Renal cortical epithelial cell (primary cell): Measurements from ENCODE around the gene SCLT1. TPM values are rescaled to one million over a fixed set of nuclear protein-coding genes. Genes with fewer than 3 reads are reported as not detected.
"Not testable (repeated sequence)": the region's sequence is repeated elsewhere in the genome, so short reads cannot be mapped to it uniquely, and the experiment has no call there.

Experiments
- DNase-seq: peaks from one replicate; pipeline ENCODE4 v3.0.0-alpha.2; 2011; ENCODE audit warnings: low read depth
- total RNA-seq: library from RNA; depleted of rRNA; stranded (reverse); fragments of >200 nt; gene quantifications from 2 replicates; pipeline ENCODE4 v1.2.3, GENCODE V29; 2014

The SCLT1 gene
- total RNA-seq, result 9.0 and 11.1 TPM in 2 replicates

DNA sequence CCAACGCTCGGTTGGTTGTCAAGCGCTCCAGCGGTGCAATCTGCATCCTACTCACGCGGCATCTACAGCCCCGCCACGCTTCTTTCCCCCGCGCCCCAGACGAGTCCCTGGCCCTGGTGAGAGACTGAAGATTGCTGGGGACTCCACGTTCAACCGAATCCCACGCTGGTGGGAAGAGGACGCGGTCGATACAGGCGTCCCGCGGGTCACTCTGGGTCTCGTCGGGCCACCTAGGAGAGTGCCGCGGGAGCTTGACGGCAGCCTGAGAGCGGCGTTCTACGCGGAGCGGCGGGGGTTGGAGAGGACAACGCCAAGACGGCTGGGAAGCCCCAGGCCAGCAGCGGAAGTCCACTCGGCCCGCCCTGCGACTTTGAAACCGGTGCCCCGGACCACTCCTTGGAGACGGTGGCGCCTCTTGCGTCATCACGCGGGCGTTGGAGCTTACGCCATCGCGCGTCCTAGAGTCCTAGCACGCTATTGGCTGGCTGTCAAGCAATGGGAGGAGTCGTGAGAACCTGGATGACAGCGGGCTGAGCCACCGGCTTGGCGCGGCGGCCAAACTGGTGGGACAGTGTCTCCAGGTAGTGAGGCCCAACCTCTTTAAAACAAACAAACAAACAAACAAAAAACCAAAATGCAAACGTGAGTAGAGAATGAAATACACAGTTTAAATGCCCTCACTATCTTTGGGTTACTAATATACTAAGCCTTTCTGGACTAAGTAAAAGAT is at the start of gene SCLT1:
TSS of gene SCLT1 (minus strand) at position 349 of the 730 bp plus-strand sequence. CDS start 436 bp downstream, outside the sequence.
- peak; percentile 94 for DNase-seq

- DNase-seq, result no peak
Measured at GRCh38 chr4:129140521-129140920, 47.2 kb upstream of the SCLT1 start.

- DNase-seq, result peak; percentile 57
Measured at GRCh38 chr4:129138810-129139496, 45.6 kb upstream of the SCLT1 start.

DNA sequence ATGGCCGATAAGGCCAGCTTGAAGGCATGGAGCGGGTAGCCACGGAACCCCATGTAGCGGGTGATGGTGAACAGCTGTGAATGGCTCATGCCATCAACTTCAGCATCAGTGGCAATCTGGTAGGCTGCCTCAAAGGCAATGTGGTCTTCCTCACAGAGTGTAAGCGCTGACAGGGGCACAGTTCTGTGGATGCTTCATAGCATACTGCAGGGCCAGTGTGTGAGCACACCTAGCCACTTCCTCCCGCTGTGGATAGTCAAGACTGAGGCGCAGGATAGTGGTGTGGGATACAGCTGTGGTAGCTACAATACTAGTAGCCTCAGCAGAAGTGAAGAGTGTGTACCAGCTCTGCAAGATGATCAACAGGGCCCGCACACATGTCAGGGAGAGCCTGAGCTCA is 43.1 kb upstream of the SCLT1 start:
- DNase-seq, result no peak

GRCh38 chr4:129131343-129131742 is 38.0 kb upstream of the SCLT1 start:
- no peak for DNase-seq

DNA sequence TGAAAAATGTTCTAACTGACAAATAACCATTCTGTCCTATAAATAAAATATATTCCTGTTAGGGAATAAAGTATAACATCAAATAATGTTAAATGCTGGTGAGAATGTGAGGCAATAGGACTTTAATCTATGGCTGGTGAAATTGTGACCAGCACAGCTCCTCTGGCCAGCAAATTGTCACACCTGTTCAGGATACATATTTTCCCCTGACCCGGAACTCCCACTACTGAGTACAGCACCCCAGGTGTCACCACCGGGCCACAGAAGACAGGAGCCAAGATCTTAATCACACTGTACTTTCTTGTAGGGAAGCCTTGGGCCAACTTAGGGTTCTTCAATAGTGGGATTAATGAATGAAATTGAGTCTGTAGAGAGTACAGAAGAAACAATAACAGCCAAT is 35.8 kb upstream of the SCLT1 start:
- no peak for DNase-seq

GRCh38 chr4:129126614-129127013 is 33.3 kb upstream of the SCLT1 start:
- not testable (repeated sequence) for DNase-seq

DNA sequence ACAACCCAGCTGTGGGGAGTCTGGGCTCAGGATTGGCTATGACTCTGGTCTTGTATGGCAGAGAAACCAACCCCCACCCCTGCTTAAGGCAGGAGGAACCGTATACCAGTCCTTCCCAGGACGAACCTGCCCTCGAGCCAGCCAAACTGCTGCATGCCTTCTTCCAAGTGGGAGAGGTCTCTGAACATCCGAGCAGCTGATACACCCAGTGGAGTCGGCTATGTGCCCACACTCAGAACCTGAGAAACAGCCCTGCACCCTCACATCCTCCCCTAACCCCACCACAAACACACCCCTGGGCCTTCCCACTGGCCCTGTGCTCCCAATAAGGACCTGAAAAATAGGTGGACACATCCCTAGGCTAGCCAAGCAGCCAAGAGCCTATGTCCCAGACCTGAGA is 24.4 kb upstream of the SCLT1 start:
- no peak for DNase-seq

GRCh38 chr4:129113919-129114318 is 20.6 kb upstream of the SCLT1 start:
- no peak for DNase-seq

DNA sequence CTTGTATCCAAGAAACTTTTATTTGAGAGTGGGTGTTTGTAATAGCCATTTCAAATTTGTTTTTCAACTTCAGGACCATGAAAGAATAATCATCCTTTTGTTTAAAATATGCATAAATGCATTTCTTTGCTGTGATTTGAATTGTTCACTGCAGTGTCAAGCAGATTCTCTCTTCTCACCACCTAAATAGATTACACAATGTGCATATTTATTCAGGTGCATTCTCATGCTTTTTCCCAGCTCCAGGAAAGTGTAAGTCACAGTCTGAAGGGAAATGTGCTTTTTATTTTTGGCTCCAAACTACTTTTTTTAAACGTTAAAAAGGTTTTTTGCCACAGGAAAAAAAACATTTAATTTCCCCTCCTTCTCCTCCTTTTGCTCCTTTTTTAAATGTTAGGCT is 20.1 kb upstream of the SCLT1 start:
- no peak for DNase-seq

GRCh38 chr4:129111919-129112318 is 18.6 kb upstream of the SCLT1 start:
- no peak for DNase-seq

DNA sequence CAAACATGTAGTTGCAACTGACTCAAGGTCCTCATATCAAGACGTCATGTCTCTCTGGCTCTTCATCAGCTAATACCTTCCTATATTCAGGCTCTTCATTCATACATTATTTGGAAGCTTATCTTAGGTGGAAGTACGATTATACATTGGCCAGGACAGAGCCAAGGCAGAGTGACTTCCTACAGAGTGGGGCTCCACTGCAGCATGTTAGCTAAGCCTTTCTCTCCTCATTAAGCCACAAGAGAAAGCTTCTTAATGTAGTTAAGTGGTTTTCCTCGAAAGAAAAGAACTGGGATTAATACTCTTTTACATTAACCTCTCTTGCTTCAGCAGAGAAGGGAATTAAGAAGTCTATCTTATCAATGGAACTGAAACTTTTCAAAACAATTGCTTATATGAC is 17.6 kb upstream of the SCLT1 start:
- no peak for DNase-seq

DNA sequence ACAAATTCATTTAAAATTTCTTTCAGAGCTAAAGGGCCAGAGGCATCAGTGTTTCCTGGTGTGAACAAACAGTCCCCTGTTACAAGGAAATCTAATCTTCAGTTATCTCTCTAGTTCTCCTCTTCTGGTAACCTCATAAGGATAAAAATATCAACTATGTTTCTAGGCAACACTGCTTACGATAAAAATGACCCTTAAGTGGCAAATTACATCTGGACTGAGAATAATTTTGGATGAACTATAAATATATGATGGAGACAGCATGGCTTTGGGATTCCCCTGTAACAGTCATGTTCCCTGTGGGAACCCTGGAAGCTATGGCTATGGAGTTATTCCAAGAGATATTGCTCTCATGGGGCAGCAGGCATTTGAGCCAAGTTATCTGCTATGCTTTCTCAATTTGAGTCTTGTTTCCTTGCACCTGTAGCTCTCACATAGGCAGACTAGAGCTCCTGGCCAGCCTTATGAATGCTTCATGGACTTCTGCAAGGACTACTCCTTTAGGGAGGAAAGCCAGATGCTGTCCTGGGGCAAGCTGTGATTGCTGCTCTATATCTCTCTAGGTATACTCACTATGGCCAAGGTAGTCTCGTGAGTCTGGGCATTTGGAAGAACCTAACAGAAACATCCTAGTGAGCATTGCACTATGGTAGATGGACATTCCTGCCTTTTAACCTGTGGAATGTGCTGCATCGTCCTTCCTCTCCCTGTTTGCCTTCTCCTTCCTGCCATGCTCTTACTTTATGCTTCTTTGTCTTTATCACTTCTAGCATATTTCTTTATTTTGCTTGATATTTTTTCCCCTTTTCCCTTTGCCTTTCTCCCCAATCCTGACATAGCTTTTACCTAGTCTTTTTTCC is 16.9 kb upstream of the SCLT1 start:
- DNase-seq, result no peak

DNA sequence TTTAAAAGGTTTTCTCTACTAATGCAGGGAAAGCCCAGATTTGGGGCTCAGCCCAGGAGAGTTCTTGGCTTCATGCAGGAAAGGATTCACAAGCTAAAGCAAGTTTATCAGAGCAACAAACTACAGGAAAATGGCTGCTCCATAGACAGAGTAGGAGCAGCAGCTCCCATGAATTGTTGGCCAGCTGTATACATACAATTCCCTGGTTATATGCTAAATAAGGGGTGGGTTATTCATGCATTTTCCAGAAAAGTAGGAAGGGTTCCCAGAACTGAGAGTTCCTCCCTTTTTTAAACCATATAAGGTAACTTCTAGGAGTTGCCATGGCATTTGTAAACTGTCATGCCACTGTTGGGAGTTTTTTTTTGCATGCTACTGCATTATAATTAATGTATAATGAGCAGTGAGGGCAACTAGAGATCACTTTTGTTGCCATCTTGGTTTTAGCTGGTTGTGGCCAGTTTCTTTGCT is 5.2 kb upstream of the SCLT1 start:
- DNase-seq, result peak; percentile 6

- DNase-seq, result peak; percentile 76
Measured at GRCh38 chr4:129095811-129096454, 2.6 kb upstream of the SCLT1 start, which contains the start of gene C4orf33. TSS of gene C4orf33 (plus strand) at chr4:129096152. CDS start at chr4:129102611, 6,459 bp downstream.

DNA sequence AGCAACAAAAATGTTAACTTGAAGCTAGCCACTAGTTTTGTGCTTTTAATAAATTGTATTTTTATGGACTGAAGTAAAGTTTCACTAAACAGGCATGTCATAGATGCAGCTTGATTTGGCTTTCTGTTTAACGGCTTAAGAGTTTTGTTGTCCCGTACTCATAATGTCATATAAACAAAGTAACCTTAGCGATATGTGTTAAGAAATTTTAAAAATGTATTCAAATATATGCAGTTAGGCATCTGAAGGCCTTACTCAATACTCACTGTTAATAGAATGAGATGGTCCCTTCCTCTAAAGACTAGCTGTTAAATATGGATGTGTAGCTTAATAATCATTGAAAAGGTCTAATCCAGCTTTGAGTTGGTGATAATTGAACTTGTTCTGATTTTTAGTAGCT is 1.0 kb upstream of the SCLT1 start:
- no peak for DNase-seq

- peak; percentile 26 for DNase-seq
Measured at GRCh38 chr4:129092631-129093190, 628 bp downstream of the SCLT1 start.

DNA sequence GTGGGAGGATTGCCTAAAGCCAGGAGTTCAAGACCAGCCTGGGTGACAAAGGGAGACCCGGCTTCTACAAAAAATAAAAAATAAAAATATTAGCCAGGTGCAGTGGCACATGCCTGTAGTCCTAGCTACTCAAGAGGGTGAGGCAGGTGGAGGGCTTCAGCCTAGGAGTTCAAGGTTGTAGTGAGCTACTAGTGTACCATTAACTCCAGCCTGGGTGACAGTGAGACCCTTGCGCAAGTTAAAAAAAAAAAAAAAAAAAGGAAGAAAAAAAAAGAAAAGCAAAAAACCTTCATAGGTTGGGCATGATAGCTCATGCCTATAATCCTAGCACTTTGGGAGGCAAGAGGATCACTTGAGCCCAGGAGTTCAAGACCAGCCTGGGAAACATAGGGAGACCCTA is 5.8 kb downstream of the SCLT1 start:
- DNase-seq, result no peak

GRCh38 chr4:129085472-129085871 is 7.9 kb downstream of the SCLT1 start:
- no peak for DNase-seq

GRCh38 chr4:129082302-129082701 is 11.0 kb downstream of the SCLT1 start:
- DNase-seq, result no peak

DNA sequence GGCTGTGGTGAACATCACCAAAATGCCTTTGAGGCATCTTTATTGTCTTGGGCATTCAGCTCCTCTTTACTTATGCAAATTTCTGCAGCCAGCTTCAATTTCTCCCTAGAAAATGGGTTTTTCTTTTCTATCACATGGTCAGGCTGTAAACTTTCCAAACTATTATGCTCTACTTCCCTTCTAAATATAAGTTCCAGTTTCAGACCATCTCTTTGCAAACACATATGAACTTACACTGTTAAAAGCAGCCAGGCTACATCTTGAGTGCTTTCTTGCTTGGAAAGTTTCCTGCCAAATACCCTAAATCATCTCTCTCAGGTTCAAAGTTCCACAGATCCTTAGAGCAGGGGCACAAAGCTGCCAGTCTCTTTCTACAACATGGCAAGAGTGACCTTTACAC is 13.2 kb downstream of the SCLT1 start:
- no peak for DNase-seq
